HG02678 (cell line): ENCODE data around the gene SPATS2L.

Source experiments
- ATAC-seq: cut with Tn5 transposase; IDR thresholded peaks from one replicate; pipeline ENCODE4 v1.9.1; 2021; ENCODE audit warnings: mild to moderate bottlenecking, moderate library complexity; ENCODE audit not compliant: unreplicated experiment

Gene SPATS2L

DNA sequence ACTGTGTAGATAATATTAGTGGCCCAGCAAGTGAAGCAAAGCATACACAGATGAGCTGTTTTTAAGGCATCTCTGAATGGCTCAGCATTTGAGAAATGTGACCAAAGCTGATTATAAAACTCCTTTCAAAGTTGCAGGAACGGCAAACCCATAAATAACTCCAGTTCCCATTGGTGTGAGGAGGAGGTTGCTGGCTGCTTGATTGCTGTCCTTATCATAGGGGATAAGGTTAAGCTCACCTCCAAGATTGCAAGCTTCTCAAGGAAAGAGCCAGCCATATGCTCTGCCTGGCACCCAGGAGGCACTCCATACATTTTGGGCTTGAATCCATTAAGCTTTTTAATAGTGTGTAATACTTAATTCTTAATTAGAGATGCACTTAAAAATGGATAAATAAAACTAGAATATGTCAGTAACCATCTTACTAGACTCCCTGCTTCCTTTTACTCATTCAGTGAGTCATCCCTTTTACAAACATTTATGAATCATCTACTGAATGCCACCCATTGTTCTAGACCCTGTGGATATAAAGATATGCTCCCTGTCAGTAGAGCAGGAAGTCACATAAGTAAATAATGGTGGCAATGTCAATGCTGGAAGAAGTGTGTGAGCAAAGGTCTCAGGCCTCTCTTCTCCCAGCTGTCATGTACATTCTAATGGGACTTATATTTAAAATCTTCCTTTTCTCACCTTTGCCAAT is 99.3 kb downstream of the SPATS2L start:
- ATAC-seq, result peak; percentile 41

GRCh38 chr2:200406379-200406778 is 99.9 kb downstream of the SPATS2L start:
- peak; percentile 75 for ATAC-seq

- ATAC-seq, result peak; percentile 31
Measured at GRCh38 chr2:200408428-200409316, 102.2 kb downstream of the SPATS2L start.

DNA sequence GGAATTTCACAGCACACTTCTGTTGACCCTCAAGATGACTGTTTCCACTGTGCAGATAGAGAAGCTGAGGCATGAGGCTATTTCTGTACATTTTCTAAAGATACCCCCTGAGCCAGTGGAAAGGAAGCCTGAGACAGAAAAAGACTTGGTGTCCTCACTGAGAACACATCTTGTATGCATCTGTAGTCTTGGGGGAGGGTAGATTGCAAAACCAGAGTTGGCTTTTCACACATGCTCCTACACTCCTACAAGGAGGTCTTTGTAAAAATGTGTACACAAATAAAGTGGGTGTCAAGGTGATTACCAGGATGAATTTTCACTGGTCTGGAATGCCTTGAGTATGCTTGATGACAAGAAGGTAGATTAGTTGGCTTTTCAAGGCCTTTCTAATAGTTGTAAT is 105.3 kb downstream of the SPATS2L start:
- no peak for ATAC-seq

- no peak for ATAC-seq
Measured at GRCh38 chr2:200414367-200414766, 107.9 kb downstream of the SPATS2L start.

DNA sequence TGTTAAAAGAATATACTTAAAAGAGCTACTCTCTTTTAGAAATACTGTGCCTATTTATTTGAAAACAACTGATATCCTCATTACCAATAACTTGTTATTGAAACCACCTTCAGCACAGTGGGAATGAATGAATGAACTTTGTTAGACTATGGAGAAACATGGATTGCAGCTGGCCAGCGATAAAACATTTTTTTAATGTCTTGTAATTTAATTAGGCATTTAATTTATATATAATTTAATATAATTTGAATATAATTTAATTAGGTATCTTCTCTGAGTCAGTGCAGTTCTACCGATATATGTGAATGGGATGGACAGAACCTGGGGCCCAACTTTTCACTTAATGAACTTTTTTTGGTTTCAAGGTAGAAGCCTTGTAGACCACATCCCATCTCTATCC is 109.0 kb downstream of the SPATS2L start:
- no peak for ATAC-seq

GRCh38 chr2:200416878-200417277 is 110.4 kb downstream of the SPATS2L start:
- ATAC-seq, result no peak

- no peak for ATAC-seq
Measured at GRCh38 chr2:200417366-200417765, 110.9 kb downstream of the SPATS2L start.

- ATAC-seq, result no peak
Measured at GRCh38 chr2:200418399-200418798, 111.9 kb downstream of the SPATS2L start.

DNA sequence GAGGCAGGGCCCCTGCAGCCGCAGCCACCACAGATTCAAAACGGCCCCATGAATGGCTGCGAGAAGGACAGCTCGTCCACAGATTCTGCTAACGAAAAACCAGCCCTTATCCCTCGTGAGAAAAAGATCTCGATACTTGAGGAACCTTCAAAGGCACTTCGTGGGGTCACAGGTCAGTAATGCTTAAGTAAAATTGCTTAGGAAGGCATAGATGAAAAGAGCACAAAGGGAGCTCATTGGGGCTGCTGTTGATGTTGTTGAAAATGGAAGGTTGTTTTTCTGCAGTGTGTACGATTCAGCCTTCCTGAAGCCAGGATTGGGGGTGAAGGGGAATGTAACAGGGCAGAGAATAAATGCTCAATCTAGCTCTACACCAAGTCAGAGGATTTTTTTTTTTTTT is 112.8 kb downstream of the SPATS2L start:
- no peak for ATAC-seq

GRCh38 chr2:200421270-200421669 is 114.8 kb downstream of the SPATS2L start:
- ATAC-seq, result no peak

- ATAC-seq, result no peak
Measured at GRCh38 chr2:200422071-200422470, 115.6 kb downstream of the SPATS2L start.

DNA sequence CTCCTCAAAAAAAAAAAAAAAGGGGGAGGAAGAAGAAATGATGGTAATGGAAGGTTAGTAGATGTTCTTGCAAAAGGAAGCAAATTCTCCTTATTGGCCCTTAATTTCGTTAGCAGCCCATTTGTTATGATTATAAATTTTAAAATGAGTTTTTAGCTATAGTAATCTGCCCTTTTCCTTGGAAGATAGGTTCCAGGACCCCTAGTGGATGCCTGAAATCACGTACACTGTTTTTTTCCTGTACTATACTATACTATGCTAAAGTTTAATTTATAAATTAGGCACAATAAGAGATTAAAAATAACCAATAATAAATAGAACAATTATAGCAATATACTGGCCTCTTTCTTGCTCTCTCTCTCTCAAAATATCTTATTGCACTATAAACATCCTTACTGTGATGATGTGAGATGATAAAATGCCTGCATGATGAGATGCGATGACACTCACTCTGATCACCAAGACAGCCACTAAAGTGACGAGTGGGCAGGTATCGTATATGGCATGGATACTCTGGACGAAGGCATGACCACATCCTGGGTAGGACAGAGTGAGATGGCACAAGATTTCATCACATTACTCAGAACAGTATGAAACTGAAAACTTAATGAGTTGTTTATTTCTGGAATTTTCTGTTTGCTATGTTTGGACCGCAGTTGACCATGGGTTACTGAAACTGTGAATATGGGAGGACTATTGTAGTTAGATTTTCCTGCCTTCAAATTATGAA is 116.2 kb downstream of the SPATS2L start:
- no peak for ATAC-seq

DNA sequence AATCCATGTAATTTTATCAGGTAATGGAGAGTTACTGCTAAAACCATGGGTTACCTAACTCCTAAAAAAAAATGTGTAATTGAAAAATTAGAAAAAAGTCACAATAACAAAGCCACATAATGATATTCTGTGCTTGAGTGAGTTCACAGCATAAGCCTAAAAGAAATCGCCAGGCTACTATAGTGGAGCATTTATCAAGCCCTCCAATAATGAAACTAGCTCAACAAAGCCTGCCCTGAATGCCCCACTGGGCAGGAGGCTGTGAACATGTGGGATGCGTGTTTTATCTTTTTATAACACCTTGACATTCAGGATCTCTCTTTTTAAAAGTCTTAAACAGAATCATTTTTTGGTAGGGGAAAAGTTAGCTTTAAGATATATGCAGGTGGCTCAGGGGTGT is 117.0 kb downstream of the SPATS2L start:
- ATAC-seq, result no peak

DNA sequence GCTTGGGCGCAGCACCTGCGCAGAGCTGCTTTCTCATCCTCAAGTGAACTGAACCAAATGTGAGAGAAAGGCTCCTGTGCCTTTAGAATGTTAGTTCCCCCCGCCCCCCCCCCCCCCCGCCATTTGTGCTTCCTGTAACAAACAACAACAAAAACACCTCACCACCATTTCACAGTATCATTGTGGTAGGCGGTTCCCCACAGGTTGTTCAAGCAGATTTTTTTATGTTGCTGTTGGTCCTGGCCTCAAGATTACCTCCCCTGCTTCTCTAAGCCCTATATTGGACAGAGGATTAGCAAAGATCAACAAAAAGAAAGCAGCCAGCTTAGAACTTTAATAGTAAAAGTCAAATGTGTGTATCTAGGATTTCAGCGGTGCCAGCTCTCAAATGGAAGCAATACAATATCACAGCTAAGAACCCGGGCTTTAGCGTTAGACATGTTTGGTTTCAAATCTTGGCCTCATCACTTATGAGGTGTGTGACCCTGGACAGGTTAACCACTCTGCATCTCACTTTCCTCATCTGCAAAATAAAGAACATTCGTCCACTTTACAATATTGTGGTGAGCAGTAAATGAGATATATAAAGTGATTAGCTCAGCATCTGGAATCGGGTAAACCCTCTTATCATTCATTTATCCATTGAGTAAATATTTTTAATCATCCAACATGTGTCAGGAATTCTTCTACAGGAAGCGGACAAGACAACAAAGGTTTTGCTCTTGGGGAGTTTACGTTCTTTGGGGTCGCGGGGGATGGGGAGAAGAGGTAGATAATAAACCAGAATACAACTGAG is 118.7 kb downstream of the SPATS2L start:
- ATAC-seq, result no peak

DNA sequence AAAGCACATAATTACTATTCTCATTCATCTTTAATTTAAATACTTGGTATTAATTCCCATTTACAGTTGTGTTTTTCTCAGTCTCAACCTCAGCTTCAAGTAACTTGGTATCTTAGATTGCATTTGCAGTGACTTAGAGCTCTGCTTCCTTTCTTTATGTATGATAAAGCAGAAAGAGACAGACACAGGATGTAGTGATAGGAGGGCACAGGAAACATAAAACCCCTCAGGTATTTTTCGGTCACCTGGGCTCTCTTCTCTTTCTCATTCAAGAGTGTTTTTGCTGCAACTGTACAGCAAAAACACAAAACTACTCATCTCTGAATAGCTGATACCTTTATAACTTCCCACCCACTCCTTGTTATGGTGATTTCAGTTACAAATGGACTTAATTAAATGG is 120.3 kb downstream of the SPATS2L start:
- no peak for ATAC-seq

GRCh38 chr2:200428961-200429665 is 122.6 kb downstream of the SPATS2L start:
- peak; percentile 72 for ATAC-seq

- no peak for ATAC-seq
Measured at GRCh38 chr2:200430017-200430416, 123.5 kb downstream of the SPATS2L start.

DNA sequence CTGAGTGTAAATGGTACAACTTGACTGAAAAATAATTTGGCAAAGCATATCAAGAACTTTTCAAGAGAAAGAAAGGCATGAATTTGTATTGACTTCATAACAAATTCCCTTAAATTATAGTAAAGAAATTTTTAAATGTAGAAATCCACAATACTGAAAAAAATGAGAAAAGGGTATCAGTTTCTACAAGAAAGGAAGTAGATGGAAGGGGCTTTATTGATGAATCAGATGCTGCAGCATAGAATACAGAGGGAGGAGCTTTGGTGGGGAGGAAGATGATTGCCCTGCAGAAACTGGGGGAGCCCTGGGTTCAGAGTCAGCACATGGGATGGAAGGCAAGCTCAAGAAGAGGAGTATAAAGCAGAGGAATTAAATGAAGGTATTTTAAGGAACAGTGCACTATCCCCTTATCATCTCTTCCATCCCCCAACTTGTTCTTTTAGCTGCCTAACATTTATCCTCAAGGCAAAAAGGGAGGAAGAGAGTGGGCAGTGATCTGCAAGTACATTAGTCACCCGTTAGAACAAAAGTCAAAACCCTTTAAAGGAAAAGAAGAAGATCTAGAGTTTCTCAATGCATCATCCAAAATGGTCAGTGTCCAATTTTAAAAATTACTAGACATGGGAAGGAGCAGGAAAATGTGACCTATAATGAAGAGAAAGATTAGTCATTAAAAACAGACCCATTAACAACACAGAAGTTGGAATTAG is 125.7 kb downstream of the SPATS2L start:
- ATAC-seq, result no peak
